Left ventricle myocardium inferior (tissue), 1 donor: Measurements from ENCODE around the gene ZBTB21. TPM values are rescaled to one million over a fixed set of nuclear protein-coding genes. Genes with fewer than 3 reads are reported as not detected.

Source experiments
- DNase-seq: peaks from one replicate; pipeline ENCODE4 v3.0.0-alpha.2; 2020
- H3K27ac ChIP-seq: fragments of 200-600 bp; replicated peaks from 2 replicates; pipeline ENCODE4 v1.8.0; 2021
- H3K27me3 ChIP-seq: fragments of 200-600 bp; 2 replicates; pipeline ENCODE4 v1.8.0; 2021; ENCODE audit warnings: low read depth
- H3K36me3 ChIP-seq: fragments of 200-600 bp; 2 replicates; pipeline ENCODE4 v1.8.0; 2021
- H3K4me1 ChIP-seq: fragments of 200-600 bp; 2 replicates; pipeline ENCODE4 v1.8.0; 2021
- H3K4me3 ChIP-seq: fragments of 200-600 bp; 2 replicates; pipeline ENCODE4 v1.8.0; 2021; ENCODE audit warnings: mild to moderate bottlenecking, moderate library complexity
- H3K9me3 ChIP-seq: fragments of 200-600 bp; replicated peaks from 2 replicates; pipeline ENCODE4 v1.8.0; 2021
- intact Hi-C: fragments of 100-400 bp; cut with micrococcal nuclease; formaldehyde crosslinking; loops from one replicate; pipeline ENCODE4 v1.11.0; 2022
- total RNA-seq: library from RNA; stranded (reverse); fragmentation: NEBNext Ultra II Directional; extraction: Animal tissue kit (Norgen Biotek cat#: 25700); gene quantifications from one replicate; pipeline ENCODE4 v1.2.1, GENCODE V29; 2021
- TF ChIP-seq, protein P1 (sequence below): fragments of 200-600 bp; IDR thresholded peaks from 2 replicates; pipeline ENCODE4 v1.8.0; 2021; ENCODE audit warnings: antibody characterized with exemption, mild to moderate bottlenecking, borderline replicate concordance
- donor health status: DM: no; HTN: yes; CAD: no; lungs with severe emphysema.

Gene ZBTB21
- total RNA-seq, 1 donor from 2014 or later, result 4.9 TPM

- DNase-seq, result no peak
- Histone ChIP-seq H3K27me3 (no peaks in the 10 kb centered on the region), H3K4me1 (peaks cover 42% of the 10 kb centered on the region), H3K9me3 (no peaks in the 10 kb centered on the region), H3K4me3 (no peak overlapping the region), H3K27ac (peak overlapping the region; percentile 46), H3K36me3 (no peaks in the 10 kb centered on the region)
- TF ChIP-seq, protein P1, sequence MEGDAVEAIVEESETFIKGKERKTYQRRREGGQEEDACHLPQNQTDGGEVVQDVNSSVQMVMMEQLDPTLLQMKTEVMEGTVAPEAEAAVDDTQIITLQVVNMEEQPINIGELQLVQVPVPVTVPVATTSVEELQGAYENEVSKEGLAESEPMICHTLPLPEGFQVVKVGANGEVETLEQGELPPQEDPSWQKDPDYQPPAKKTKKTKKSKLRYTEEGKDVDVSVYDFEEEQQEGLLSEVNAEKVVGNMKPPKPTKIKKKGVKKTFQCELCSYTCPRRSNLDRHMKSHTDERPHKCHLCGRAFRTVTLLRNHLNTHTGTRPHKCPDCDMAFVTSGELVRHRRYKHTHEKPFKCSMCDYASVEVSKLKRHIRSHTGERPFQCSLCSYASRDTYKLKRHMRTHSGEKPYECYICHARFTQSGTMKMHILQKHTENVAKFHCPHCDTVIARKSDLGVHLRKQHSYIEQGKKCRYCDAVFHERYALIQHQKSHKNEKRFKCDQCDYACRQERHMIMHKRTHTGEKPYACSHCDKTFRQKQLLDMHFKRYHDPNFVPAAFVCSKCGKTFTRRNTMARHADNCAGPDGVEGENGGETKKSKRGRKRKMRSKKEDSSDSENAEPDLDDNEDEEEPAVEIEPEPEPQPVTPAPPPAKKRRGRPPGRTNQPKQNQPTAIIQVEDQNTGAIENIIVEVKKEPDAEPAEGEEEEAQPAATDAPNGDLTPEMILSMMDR, result no peak
- intact Hi-C loops, result no loop called here
These were observed 61.9 kb downstream of the ZBTB21 start for GRCh38 chr21:41948078-41948895.

GRCh38 chr21:41945982-41946381, 64.2 kb downstream of the ZBTB21 start:
- intact Hi-C loops, result no loop called here
- no peaks in the 10 kb centered on the region for H3K9me3 ChIP-seq
- no peak for DNase-seq
- H3K27me3 ChIP-seq, result no peaks in the 10 kb centered on the region
- peaks cover 19% of the 10 kb centered on the region for H3K4me1 ChIP-seq
- no peak overlapping the region for H3K4me3 ChIP-seq
- no peak overlapping the region for H3K27ac ChIP-seq
- no peaks in the 10 kb centered on the region for H3K36me3 ChIP-seq
- TF ChIP-seq, protein P1, result no peak

- DNase-seq, result no peak
- intact Hi-C loops, result no loop called here
- TF ChIP-seq, protein P1, result no peak
These were observed 66.3 kb downstream of the ZBTB21 start for GRCh38 chr21:41943851-41944250.

GRCh38 chr21:41942457-41942856, 67.7 kb downstream of the ZBTB21 start:
- Histone ChIP-seq H3K4me1 (peaks cover under 1% of the 10 kb centered on the region), H3K4me3 (no peak overlapping the region), H3K27me3 (no peaks in the 10 kb centered on the region), H3K27ac (no peak overlapping the region), H3K36me3 (peaks cover 8% of the 10 kb centered on the region), H3K9me3 (no peaks in the 10 kb centered on the region)
- no peak for DNase-seq
- intact Hi-C loops, result no loop called here
- TF ChIP-seq, protein P1, result no peak

More at GRCh38 chr21:41943851-41944250, 66.3 kb downstream of the ZBTB21 start:
- Histone ChIP-seq H3K36me3 (peaks cover 8% of the 10 kb centered on the region), H3K4me3 (no peak overlapping the region), H3K4me1 (peaks cover 15% of the 10 kb centered on the region), H3K27ac (no peak overlapping the region), H3K27me3 (no peaks in the 10 kb centered on the region), H3K9me3 (no peaks in the 10 kb centered on the region)

GRCh38 chr21:41941941-41942340, 68.2 kb downstream of the ZBTB21 start:
- TF ChIP-seq, protein P1, result no peak
- no peak for DNase-seq
- intact Hi-C loops, result no loop called here
- Histone ChIP-seq H3K36me3 (peaks cover 8% of the 10 kb centered on the region), H3K4me3 (no peak overlapping the region), H3K4me1 (no peaks in the 10 kb centered on the region), H3K9me3 (no peaks in the 10 kb centered on the region), H3K27me3 (no peaks in the 10 kb centered on the region), H3K27ac (no peak overlapping the region)
